Inflammatory macrophage treated with lipopolysaccharide for 4 hours (primary cell): Measurements from ENCODE around the gene RANBP1.

ENCODE experiments used
- DNase-seq: peaks from one replicate; pipeline ENCODE4 v3.0.0-alpha.2; 2020

RANBP1 gene

GRCh38 chr22:20138868-20139267 is 23.0 kb downstream of the RANBP1 start:
- DNase-seq = no peak

- DNase-seq = no peak
Measured at GRCh38 chr22:20139391-20140106, 23.6 kb downstream of the RANBP1 start.

- DNase-seq = no peak
Measured at GRCh38 chr22:20140107-20140445, 24.2 kb downstream of the RANBP1 start.

GRCh38 chr22:20140521-20140964 is 24.6 kb downstream of the RANBP1 start:
- DNase-seq = no peak

GRCh38 chr22:20141186-20142077 is 25.5 kb downstream of the RANBP1 start:
- no peak for DNase-seq

GRCh38 chr22:20142711-20143621 is 27.1 kb downstream of the RANBP1 start:
- DNase-seq = no peak

- DNase-seq = no peak
Measured at GRCh38 chr22:20143883-20144665, 28.2 kb downstream of the RANBP1 start.

- no peak for DNase-seq
Measured at GRCh38 chr22:20145206-20145831, 29.4 kb downstream of the RANBP1 start.

GRCh38 chr22:20145832-20146223 is 29.9 kb downstream of the RANBP1 start:
- no peak for DNase-seq

GRCh38 chr22:20146777-20147176 is 30.9 kb downstream of the RANBP1 start:
- DNase-seq = no peak

GRCh38 chr22:20147237-20147988 is 31.5 kb downstream of the RANBP1 start:
- DNase-seq = no peak

GRCh38 chr22:20148414-20148813 is 32.5 kb downstream of the RANBP1 start:
- no peak for DNase-seq

GRCh38 chr22:20149257-20150250 is 33.6 kb downstream of the RANBP1 start:
- no peak for DNase-seq

GRCh38 chr22:20150381-20151275 is 34.7 kb downstream of the RANBP1 start, which contains the start of gene CCDC188:
Gene CCDC188, minus strand, starts transcription at chr22:20151055. Its CDS starts 69 bp downstream, at chr22:20150986.
- DNase-seq = no peak

GRCh38 chr22:20151276-20151588 is 35.3 kb downstream of the RANBP1 start:
- DNase-seq = no peak

GRCh38 chr22:20152464-20152890 is 36.6 kb downstream of the RANBP1 start:
- no peak for DNase-seq

- no peak for DNase-seq
Measured at GRCh38 chr22:20153945-20154344, 38.0 kb downstream of the RANBP1 start.

GRCh38 chr22:20154602-20155187 is 38.8 kb downstream of the RANBP1 start:
- no peak for DNase-seq
